ENCODE results near the gene ITGB6. TPM values are rescaled to one million over a fixed set of nuclear protein-coding genes. Genes with fewer than 3 reads are reported as not detected.

Gene ITGB6
- total RNA-seq, 2 experiments from 2014 or later = not detected

DNA sequence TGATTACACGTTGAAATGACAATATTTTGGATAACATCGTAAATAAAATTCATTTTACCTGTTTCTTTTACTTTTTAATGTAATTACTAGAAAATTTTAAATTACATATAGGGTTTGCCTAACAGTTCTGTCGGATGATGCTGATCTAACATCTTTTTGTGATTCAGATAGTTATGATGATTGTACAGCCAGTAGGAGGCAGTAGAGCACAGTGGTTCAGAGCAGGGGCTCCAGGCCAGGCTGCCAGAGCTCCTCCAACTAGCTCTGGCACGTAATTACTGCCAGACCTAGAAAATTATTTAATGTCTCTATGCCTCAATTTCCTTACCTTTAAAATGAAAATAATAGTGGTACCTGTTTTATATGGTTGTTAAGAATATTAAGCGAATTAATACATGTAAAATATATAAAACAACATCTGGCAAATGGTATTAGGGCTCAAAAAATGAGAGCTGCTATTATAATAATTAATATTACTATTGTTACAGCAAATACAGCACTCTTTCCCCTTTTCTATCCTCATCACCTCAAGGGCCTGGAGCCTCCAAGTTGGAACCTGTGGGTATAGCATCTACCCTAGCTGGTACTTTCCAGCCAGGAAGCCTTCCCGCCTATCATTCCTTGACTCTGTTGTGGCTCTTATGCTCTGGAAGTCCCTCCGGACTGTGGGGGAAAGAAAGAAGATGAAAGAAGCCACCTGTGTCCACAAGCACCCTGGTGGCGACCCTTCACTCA is 90.0 kb downstream of the ITGB6 start:
- ChIA-PET CTCF (interaction anchor here (0.6 to 1.8 kb wide), 7 partner anchors 13 to 953 kb away, joined by 3 to 9 read pairs (median 3); no protein-coding TSS in a partner anchor), POLR2A (no interaction called here)

- ChIA-PET POLR2A (no interaction called here), CTCF (interaction anchor here (1.2 to 1.8 kb wide), 2 partner anchors 12 to 954 kb away, joined by 4 to 9 read pairs; no protein-coding TSS in a partner anchor)
Measured at GRCh38 chr2:160109243-160109642, 90.8 kb downstream of the ITGB6 start.

- ChIA-PET CTCF (no interaction called here), POLR2A (no interaction called here)
Measured at GRCh38 chr2:160108646-160109045, 91.4 kb downstream of the ITGB6 start.

- ChIA-PET POLR2A (no interaction called here), CTCF (no interaction called here)
Measured at GRCh38 chr2:160105366-160105765, 94.7 kb downstream of the ITGB6 start.

DNA sequence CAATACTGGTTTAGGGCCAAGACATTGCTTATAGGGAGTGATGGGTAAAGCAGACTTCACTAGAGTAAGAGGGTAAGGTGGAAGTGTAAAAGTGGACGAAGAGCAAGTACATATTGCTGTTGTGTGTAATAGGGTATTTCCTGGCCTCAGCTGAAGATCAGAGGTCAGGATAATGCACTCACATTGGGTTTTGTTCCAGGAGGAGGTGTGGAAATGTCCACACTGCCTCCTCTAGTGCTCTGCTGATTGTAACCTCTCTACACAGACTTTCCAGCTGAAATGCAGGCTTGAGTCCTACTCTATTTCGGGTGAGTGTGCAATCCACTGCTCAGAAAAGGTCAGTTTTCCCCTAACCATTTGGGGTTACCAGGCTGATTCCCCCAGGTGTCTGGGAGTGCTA is 96.0 kb downstream of the ITGB6 start:
- POLR2A ChIA-PET = no interaction called here
- CTCF ChIA-PET = no interaction called here

DNA sequence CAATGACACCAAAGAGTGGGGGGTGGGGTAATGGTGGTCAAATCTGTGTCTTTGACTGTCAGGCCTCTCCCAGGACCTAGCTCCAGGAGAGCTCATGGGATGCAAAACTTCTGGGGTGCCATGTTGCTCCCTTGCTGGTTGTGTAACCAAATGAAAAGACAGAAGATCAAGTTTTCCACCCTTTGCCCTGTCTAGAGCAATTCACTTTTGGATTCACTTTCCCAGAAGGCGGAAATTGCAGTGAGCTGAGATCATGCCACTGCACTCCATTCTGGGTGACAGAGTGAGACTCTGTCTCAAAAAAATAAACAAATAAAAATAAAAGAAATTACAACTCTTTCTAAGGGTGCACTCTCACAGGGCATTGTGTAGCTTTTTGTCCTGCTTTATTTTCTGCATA is 102.7 kb downstream of the ITGB6 start:
- ChIA-PET POLR2A (no interaction called here), CTCF (interaction anchor here (1.5 kb wide), 1 partner anchor 12 kb away, joined by 4 read pairs; no protein-coding TSS in a partner anchor)

DNA sequence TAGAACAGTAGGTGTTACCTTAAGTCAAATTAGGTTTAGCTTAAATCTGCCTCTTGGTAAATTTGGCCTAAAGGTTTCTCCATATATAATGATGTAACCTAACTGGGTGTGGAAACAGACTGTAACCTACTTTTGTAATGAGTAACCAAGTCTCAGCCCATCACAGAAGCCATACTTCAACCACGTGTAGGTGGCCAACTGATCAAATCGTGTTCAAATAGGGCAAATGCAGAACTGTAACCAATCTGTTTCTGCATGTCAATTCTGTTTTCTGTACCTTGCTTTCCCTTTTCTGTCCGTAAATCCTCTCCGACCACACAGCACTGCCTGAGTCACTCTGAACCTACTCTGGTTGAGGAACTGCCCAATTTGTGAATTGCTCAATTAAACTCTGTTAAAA is 103.7 kb downstream of the ITGB6 start:
- ChIA-PET CTCF (interaction anchor here (1.5 kb wide), 1 partner anchor 13 kb away, joined by 4 read pairs; no protein-coding TSS in a partner anchor), POLR2A (no interaction called here)

- ChIA-PET POLR2A (no interaction called here), CTCF (no interaction called here)
Measured at GRCh38 chr2:160092445-160092844, 107.6 kb downstream of the ITGB6 start.

- ChIA-PET CTCF (no interaction called here), POLR2A (no interaction called here)
Measured at GRCh38 chr2:160091381-160091780, 108.7 kb downstream of the ITGB6 start.

GRCh38 chr2:160087854-160088745 is 112.0 kb downstream of the ITGB6 start:
- CTCF ChIA-PET = no interaction called here

DNA sequence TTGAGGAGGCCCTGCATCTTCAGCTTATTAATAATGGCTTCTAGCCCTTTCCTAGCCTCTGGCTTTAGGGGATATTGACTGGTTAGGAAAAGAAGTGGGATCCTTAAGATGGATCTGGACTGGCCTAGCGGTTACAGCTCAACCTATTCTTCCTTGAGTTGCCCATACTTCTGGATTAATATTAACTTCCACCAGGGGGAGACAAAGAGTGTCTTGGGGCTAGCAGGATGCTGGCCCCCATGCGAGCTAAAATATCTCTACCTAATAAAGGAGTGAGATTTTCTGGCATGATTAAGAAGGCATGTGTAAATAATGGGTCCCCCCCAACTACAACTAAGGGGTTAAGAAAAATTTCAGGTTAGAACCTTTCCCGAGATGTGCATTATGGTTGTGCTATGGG is 114.4 kb downstream of the ITGB6 start:
- CTCF ChIA-PET = interaction anchor here (0.6 kb wide), 1 partner anchor 436 kb away, joined by 4 read pairs; no protein-coding TSS in a partner anchor
- POLR2A ChIA-PET = no interaction called here

More at GRCh38 chr2:160087854-160088745, 112.0 kb downstream of the ITGB6 start:
- POLR2A ChIA-PET = no interaction called here

GRCh38 chr2:160077912-160078810 is 121.9 kb downstream of the ITGB6 start:
- ChIA-PET CTCF (no interaction called here), POLR2A (no interaction called here)

DNA sequence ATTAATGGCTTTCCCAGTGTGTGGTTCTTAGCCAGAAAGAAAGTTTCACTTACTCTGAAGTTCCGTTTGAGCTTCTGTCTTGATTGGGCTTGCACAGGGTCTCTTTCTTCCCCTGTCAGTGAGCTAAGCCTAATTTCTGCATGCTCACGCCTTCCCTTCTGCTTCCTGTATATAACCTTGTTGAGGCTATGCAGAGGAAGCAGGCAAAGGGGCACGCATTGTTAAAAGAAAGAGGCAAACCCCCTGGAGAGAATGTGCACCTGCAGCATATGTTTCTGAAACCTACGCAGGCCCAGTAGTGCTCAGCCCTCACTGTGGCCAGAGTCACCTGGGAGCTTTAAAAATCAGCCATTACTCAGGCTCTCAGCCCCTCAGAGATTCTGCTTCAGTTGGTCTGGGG is 123.2 kb downstream of the ITGB6 start:
- CTCF ChIA-PET = no interaction called here
- POLR2A ChIA-PET = no interaction called here

DNA sequence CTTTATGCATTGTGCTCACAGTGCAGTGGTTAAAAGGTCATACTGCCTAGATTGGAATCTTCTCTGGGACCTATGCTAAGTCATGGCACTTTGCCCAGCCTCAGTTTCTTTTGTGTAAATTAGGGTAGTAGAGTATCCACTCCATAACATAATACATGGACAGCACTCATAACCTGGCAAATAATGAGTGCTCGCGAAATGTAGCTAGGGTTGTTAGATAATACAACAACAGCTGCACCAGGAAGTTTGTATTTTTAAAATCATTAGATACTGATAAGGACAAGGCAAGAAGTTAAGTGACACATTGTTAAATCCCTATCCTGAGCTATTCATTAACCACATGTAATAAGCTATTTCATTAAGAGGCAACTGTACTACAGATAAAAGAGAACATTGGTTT is 123.8 kb downstream of the ITGB6 start:
- ChIA-PET CTCF (no interaction called here), POLR2A (no interaction called here)

DNA sequence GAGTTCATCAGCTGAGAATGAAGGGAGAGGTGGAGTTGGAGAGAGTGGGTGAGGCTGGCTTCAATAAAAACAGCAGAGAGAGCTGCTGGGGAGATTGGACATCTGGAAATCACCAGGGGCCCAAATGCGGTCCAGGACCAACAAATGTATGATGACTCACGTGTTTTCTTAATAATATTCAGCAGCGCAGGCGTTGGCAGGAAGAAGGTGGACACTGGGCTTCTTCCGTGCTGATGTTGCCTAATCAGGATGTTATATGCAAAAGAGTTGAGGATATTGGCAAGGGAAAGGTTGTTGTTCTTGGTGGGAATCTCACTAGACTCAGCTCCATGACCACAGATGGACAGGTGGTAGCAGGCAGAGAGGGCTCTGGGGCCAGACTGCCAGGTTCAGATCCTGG is 124.9 kb downstream of the ITGB6 start:
- ChIA-PET POLR2A (no interaction called here), CTCF (no interaction called here)

DNA sequence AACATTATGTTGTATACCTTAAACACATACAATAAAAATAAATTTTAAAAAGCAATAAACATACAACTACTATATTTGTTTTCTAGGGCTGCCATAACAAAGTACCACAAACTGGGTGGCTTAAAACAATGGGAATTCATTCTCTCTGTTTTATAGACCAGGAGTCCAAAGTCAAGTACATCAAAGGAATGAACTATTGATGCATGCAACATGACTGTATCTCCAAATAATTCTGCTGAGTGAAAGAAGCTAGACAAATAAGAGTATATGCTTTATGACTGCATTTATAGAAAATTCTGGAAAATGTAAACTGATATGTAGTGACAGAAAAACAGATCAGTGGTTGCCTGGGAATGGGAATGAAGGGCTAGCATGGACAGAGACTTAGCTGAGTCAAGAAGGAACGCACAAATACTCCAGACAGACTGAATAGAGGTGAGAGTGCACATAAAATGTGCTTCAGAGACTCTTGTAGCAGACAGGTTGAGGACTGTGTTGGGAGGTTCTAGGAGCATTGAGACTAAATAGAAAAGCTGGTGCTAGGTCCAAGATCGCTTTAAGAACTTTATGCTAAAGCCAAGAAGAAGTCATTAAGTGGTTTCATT is 126.7 kb downstream of the ITGB6 start:
- CTCF ChIA-PET = no interaction called here

GRCh38 chr2:160068906-160069305 is 131.2 kb downstream of the ITGB6 start:
- ChIA-PET POLR2A (no interaction called here), CTCF (no interaction called here)

More for the DNA sequence above, 126.7 kb downstream of the ITGB6 start:
- POLR2A ChIA-PET = no interaction called here

DNA sequence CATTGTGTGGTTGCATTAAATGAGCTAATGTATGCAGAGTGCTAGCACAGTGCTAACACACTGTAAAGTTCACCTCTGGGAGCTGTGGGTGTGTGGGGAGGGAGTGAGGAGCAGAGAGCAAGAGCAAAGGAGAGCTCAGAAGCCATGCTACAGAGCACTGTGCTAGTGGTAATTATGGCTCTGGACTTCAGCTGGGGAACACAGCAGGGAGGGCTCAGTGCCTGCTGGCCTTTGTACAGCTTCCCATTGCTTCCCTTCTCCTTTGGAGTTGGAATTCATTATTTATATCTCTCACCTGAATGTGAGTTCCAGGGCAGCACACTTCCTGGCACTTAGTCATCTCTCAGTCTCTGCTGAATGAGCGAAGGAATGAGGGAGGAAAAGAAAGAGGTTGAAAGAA is 135.2 kb downstream of the ITGB6 start:
- ChIA-PET CTCF (no interaction called here), POLR2A (no interaction called here)

DNA sequence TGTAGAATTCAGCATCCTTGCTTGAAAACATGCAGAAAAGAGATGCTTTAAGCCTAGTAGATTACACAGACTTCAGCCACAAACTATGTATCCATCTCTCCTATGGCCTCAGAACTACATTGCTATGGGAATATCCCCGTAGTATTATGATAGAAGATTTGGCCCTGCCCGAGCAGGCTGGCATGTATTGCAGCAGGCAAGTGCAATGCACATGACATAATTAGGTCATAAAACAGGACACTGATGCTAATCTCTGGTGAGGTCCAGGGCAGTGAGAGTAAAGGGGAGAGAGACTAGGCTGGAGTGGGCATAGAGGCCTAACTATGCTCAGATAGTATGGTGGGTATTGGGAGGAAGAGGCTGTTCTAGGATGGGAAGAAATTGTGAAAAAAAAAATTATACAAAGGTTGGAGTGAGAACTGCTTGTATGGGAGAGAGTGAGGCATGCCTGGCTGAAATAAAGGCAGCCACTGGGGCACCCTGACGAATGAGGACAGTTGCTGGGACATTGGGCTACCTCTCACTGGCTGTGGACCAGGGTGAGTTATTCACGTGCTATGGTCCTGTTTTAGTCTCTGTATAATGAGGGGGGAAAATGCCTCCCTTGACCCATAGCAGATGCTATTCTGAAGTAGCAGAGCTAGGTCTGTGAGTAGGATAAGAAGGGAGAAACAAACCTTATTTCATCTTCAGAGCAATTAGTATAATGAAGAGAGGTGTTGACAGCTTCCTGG is 136.0 kb downstream of the ITGB6 start:
- ChIA-PET CTCF (no interaction called here), POLR2A (no interaction called here)

All from activated CD8-positive, alpha-beta memory T cell treated with anti-CD3 and anti-CD28 coated beads for 36 hours (primary cell).